Astrocyte of the cerebellum (primary cell): ENCODE data around the gene UNCX.
"Not testable (repeated sequence)": the region's sequence is repeated elsewhere in the genome, so short reads cannot be mapped to it uniquely, and the experiment has no call there.

Experiments used
- DNase-seq: peaks from one replicate; pipeline ENCODE4 v3.0.0-alpha.2; 2011; ENCODE audit warnings: low read depth
- H3K4me3 ChIP-seq: 2 replicates; pipeline ENCODE4 v1.5.1; 2011; ENCODE audit warnings: mild to moderate bottlenecking, low read depth, low read length, moderate library complexity
- CTCF ChIP-seq: IDR thresholded peaks from 2 replicates; pipeline ENCODE4 v1.5.1; 2012; ENCODE audit warnings: low read length, low read depth, moderate library complexity, mild to moderate bottlenecking; ENCODE audit errors: missing control alignments
- in situ Hi-C: cut with HindIII; loops from 2 replicates; pipeline ENCODE4 v1.10.0; 2017; ENCODE audit warnings: low sequenced_read_pairs

UNCX gene

GRCh38 chr7:1255817-1256340, 23.2 kb downstream of the UNCX start:
- in situ Hi-C loops = no loop called here
- H3K4me3 ChIP-seq = no peak overlapping the region
- TF ChIP-seq CTCF = no peak
- no peak for DNase-seq

GRCh38 chr7:1256621-1257020, 23.9 kb downstream of the UNCX start:
- in situ Hi-C loops = no loop called here
- no peak for TF ChIP-seq CTCF

GRCh38 chr7:1257221-1257620, 24.5 kb downstream of the UNCX start:
- TF ChIP-seq CTCF = no peak
- DNase-seq = no peak
- H3K4me3 ChIP-seq = no peak overlapping the region
- in situ Hi-C loops = no loop called here

More at GRCh38 chr7:1256621-1257020, 23.9 kb downstream of the UNCX start:
- DNase-seq = no peak
- H3K4me3 ChIP-seq = no peak overlapping the region

- DNase-seq = no peak
- no peak overlapping the region for H3K4me3 ChIP-seq
- in situ Hi-C loops = no loop called here
- TF ChIP-seq CTCF = no peak
Observed at GRCh38 chr7:1257863-1258262, 25.2 kb downstream of the UNCX start.

- no peak for DNase-seq
- H3K4me3 ChIP-seq = no peak overlapping the region
- no peak for TF ChIP-seq CTCF
- in situ Hi-C loops = no loop called here
Observed at GRCh38 chr7:1259621-1260243, 27.1 kb downstream of the UNCX start.

GRCh38 chr7:1260244-1260635, 27.6 kb downstream of the UNCX start:
- in situ Hi-C loops = no loop called here
- H3K4me3 ChIP-seq = no peak overlapping the region
- no peak for DNase-seq
- TF ChIP-seq CTCF = no peak

- DNase-seq, in situ Hi-C loops: not testable (repeated sequence)
Observed at GRCh38 chr7:1261036-1261435, 28.4 kb downstream of the UNCX start.

More at GRCh38 chr7:1261036-1261435, 28.4 kb downstream of the UNCX start:
- H3K4me3 ChIP-seq = not testable (repeated sequence)
